Activated naive CD8-positive, alpha-beta T cell treated with anti-CD3 and anti-CD28 coated beads, Interleukin-2, amount 50 U/mL, for 16 hours (primary cell): ENCODE data around the gene LGALS1.
"Not testable (repeated sequence)": the region's sequence is repeated elsewhere in the genome, so short reads cannot be mapped to it uniquely, and the experiment has no call there.

Experiments
- DNase-seq: peaks from one replicate; pipeline ENCODE4 v3.0.0-alpha.2; 2020; ENCODE audit warnings: low read depth, low spot score

The LGALS1 gene

DNA sequence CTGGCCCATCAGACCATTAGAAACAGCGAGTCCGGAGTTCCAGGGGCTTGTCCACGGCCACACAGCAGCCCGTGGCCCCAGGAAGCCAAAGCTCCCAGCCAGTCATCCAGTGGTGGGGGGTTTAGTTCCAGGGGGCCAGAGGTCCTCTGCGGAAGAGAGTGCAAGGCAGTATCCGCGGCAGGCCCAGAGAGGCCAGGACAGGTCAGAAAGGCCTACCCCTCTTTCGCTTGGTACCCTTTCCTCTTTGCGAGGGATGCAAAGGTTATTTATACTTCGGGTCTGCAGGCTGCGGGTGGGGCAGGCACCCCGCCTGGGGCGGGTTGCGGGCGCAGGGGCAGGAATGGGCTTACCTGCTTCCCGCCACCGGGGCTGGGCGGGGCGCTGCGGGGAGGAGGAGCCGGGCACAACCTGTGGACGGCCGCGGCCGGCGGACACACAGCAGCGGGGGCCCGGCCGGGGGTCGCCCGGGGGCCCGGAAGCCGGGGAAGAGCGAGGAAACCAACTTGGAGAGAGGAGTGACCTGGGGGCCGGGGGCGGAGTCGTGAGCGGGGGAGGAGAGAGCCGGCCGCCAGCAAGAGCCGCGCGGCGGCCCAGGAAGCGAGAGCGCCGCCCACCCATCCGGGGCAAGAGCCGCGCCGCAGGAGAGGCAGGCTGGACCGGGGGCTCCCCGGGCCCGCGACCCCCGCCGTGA lies 36.2 kb upstream of the LGALS1 start, which contains the start of gene SH3BP1:
SH3BP1 (plus strand) TSS at position 600 of the 691 bp plus-strand sequence. CDS start 119 bp downstream, outside the sequence.
- DNase-seq = no peak

DNA sequence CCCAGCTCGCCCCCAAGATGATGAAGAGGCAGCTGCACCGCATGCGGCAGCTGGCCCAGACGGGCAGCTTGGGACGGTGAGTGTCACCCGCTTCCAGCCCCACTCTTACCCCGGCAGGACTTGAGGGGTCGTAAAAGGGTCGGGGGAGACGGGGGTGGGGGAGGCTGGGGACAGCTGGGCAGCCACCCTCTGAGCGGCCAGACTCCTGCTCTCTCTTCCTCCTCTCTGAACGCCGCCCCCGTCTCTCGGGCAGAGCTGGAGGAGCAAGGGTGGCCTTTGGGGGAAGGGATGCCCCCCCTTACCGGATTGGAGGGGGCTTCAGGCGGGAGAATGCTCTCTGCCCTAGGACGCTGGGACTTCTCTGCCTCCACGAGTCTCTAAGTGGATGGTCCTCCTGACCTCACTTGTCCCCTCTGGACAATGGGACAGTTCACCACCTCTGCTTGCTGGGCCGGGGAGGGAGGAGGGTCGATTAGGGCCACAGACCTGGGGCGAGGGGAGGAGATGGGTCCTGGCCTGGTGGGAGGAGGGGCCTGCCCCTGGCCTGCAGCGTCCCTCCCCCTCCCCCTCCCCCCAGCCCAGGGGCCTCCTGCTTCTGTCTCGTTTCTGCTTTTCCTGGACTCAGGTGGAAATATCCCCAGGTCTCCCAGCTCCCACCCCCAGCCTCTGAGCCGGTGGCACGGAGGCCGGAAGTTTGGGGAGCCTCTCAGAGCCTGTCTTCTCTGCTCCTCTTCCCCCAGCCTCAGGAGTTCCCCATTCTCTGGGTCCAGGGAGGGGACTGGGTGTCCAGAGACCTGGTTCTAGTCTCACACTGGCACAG lies 35.5 kb upstream of the LGALS1 start:
- DNase-seq = no peak

DNA sequence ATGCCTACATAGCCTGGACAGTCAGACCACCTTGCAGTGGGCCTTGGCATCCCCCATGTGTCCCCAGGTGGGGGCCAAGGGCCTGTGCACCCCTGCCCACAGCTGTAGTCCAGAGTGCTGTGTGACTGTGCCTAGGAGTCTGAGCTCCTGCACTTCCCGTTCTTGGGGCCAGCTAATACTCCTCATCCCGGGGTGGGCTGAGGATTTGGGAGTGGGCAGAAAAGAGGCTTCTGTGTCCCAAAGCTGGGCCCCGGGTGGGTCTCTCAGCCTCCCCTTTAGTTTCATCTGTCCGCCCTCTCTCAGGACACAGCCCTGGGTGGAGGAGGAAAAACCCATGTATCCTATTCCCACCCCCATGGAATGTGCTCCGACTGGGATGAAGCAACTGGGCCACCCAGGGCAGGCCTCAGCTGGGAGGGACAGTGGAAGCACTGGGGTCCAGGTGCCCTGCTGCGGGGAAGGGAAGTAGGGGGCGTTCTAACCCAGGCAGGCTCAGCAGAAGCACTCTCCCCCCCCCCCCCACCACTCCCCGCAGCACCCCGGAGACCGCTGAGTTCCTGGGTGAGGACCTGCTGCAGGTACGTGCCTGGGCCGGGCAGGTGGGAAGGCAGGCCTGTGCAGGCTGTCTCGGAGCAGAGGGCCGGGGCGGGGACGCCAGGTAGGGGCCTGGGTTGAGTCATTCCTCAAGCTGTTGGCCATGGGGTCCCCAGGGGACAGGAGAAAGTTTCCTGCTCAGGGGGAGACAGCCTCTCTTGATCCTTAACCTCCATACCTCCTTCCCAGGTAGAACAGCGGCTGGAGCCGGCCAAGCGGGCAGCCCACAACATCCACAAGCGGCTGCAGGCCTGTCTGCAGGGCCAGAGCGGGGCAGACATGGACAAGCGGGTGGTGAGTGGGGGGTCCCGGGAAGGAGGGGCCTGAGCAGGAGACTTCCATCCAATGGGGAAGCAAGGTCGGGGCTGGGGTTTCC lies 34.6 kb upstream of the LGALS1 start:
- DNase-seq = no peak

DNA sequence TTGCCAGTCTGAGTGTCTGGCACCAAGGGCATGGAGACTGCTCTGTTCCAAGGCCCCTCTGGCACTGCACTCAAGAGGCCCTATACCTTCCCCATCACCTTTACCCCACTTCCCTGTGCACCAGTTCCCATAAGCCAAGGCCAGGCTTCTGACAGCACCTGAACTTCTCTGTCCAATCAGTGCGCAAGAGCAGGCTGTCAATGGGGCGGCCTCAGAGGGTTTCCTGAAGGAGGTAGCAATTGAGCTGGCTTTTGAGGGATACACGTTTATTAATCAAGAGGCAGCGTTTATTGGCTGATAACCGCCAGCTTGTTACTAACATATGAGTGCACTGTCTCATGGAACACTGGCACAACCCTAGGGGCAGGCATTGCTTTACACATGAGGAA lies 33.9 kb upstream of the LGALS1 start:
- DNase-seq = no peak

DNA sequence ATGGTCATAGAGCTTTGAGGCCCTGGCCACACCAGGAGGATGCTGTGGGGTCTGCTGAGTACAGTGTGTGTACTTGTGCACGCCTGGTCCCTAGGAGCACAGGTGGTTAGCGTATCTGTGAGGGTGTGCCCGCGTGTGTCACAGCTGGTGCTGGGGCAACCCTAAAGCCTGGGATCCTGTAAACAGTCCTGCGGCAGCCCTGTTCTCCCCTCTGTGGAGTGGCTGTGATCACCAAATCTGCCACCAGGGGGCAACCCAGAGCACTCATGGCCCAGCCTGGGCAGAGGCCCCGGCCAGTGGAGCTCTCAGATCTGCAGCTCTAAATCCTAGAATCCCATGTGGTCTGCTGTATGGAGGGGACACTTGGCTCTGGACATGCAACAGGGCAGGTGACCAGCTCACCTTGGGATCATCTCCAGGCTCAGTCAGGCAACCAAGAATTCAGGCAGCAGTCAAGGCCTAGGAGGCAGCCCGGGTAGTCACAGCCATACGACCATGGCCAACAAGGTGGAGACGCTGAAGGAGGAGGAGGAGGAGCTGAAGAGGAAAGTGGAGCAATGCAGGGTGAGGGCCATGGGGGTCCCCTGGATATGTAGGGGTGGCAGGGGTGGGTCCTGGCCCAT lies 32.1 kb upstream of the LGALS1 start:
- peak; percentile 80 for DNase-seq

DNA sequence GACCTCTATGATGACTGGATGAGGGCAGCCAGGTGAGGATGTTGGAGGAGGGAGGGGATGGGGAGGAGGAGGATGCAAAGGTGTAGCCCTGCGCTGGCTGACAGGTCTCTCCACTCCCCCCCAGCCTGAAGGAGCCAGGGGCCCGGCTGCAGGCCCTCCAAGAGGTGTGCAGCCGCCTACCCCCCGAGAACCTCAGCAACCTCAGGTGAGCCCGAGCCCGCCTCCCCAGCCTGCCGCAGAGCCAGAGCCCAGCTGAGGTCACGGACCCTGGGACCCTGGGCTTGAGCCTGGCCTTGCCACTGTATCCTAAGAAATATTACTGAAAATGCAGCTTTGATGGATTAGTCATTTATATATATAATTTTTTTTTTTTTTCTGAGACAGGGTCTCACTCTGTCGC lies 28.1 kb upstream of the LGALS1 start:
- DNase-seq = no peak

DNA sequence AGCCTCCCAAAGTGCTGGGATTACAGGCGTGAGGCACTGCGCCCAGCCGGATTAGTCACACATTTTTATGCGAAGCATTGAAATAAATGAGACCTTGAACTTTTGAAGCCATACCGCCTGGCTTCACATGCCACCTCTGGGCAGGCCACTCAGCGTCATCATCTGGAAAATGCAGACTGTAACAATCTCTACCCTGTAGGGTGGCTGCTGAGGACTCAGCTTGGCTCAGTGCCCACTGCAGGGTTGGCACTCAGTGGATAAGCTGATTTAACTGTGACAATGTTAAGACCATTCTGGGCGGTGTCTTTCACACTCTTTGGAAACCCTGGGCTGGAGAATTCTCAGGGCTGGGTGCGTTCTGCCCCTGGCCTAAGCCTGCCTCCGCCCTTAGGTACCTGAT lies 27.5 kb upstream of the LGALS1 start:
- no peak for DNase-seq

DNA sequence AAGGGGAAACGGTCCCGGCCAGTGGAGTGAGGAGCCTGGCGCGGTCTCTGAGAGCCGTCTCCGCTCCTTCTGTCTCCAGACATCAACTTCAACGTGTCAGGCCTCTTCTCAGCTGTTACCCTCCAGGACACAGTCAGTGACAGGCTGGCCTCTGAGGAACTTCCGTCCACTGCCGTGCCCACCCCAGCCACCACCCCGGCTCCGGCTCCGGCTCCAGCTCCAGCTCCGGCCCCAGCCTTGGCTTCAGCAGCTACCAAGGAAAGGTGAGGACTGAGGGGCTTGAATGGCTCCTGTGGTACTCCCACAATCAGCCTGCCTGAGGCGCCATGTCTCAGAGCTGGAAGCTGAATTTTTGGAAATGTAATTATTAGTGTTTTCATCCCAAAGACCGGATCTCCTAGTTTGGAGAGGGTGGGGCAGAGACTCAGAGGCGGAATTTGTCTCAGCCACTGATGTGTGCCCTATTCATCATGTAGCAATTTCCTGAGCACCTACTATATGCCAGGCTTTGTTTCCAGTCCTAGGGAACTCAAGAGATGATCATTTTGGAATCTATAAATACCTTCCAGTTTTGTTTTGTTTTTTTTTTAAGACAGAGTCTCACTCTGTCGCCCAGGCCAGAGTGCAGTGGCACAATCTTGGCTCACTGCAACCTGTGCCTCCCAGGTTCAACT lies 24.8 kb upstream of the LGALS1 start:
- DNase-seq = no peak

DNA sequence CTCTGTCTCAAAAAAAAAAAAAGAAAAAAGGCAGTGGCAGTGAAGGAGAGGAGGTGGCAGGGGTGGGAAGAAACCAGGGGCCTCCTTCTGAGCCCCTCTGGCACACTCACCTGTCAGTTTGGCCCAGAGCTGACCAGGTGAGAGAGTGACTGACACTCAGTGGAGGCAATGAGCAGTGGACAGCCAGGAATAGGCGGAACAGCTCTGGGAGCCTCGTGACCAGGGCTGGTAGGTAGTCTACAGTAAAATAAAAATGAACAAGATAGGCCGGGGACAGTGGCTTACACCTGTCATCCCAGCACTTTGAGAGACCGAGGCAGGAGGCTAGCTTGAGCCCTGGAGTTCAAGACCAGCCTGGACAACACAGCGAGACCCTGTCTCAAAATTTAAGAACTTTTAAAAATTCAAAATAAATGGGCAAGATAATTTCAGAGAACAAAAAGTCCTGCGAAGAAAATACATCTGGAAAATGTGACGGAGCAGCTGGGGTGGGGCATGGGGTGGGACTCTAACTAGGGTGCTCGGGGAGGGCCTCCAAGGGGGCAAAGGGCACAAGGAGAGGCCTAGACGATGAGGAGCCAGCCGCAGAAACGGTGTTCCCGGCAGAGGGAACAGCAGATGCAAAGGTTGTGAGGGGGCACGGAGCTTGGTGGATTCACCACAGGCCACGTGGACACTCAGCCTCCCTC lies 20.7 kb upstream of the LGALS1 start:
- no peak for DNase-seq

DNA sequence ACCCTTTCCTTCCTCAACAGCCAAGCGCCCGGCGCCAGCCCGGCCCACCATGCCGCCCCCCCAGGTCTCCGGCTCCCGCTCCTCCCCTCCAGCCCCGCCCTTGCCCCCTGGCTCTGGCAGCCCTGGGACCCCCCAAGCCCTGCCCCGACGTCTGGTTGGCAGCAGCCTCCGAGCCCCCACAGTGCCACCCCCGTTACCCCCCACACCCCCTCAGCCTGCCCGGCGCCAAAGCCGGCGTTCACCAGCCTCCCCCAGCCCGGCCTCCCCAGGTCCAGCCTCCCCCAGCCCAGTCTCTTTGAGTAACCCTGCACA lies 20.2 kb upstream of the LGALS1 start:
- no peak for DNase-seq

DNA sequence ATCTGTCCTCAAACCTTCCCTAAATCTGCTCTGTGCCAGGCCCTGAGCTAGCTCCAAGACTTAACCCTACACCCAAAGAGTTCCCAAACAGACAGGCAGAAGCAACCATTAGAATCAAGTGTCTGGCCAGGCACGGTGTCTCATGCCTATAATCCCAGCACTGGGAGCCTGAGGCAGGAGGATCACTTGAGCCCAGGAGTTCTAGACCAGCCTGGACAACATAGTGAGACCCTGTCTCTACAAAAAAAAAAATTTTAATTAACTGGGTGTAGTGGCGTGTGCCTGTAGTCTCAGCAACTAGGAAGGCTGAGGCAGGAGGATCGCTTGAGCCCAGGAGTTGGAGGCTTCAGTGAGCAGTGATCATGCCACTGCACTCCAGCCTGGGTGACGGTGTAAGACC lies 18.9 kb upstream of the LGALS1 start:
- DNase-seq = not testable (repeated sequence)

DNA sequence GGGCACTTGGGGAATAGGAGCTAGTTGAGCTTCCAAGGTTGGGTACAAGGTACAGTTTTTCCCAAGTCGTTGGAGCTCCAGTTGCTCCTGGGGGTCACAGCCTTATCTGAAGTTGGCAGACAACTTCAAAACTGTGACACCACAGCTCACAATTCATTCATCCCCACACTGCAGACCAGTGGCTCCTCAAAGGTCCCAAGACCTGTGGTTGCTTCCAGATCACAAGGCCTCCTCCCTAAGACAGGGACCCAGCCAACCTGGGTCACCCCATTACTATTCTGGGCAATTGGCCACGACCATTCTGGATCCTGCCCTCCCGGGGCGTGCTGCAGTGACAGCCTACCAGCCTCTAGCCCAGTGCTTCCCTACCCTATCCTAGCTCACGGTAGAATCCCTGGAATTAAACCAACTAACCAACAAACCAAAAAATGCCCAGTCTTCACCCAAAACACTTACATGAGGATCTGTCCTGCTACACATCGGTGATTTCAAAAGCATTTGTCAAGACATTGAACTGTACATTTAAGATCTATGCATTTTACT lies 17.8 kb upstream of the LGALS1 start:
- DNase-seq = no peak

DNA sequence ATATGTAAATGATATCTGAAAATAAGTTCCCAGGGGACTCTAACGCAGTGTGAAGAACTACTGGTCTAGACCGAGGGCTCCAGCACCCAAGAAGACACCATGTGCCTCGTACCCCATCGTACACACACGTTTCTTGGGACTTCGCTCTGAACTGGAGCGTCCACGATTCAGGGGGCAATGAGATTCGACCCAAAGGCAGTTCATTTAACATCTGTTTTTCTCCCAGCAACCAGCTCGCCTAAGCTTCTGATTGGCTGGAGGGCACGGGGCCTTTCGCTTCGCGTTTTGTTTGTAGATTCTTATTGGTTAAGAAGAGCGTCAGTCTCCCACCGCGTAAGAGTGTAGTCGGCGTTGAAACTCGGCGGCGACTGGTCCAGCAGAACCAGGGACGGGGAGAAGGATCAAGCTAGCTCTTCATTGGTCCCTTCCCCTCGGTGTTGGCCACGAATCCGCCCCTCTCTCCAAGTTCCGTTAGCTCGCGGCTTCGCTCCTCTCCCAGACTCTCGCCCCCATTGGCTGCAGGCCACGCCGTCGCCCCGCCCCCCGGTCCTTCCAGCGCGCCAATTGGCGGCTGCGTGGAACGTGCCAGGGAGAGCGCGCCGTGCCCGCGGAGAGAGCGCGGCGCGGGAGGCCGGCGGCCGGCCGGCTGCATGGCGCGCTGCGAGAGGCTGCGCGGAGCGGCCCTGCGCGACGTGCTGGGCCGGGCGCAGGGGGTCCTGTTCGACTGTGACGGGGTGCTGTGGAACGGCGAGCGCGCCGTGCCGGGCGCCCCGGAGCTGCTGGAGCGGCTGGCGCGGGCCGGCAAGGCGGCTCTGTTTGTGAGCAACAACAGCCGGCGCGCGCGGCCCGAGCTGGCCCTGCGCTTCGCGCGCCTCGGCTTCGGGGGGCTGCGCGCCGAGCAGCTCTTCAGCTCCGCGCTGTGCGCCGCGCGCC lies 17.0 kb upstream of the LGALS1 start, which contains the start of gene PDXP:
PDXP (plus strand) TSS at position 591 of the 933 bp plus-strand sequence; CDS start at position 651, 60 bp downstream.
- peak; percentile 98 for DNase-seq

DNA sequence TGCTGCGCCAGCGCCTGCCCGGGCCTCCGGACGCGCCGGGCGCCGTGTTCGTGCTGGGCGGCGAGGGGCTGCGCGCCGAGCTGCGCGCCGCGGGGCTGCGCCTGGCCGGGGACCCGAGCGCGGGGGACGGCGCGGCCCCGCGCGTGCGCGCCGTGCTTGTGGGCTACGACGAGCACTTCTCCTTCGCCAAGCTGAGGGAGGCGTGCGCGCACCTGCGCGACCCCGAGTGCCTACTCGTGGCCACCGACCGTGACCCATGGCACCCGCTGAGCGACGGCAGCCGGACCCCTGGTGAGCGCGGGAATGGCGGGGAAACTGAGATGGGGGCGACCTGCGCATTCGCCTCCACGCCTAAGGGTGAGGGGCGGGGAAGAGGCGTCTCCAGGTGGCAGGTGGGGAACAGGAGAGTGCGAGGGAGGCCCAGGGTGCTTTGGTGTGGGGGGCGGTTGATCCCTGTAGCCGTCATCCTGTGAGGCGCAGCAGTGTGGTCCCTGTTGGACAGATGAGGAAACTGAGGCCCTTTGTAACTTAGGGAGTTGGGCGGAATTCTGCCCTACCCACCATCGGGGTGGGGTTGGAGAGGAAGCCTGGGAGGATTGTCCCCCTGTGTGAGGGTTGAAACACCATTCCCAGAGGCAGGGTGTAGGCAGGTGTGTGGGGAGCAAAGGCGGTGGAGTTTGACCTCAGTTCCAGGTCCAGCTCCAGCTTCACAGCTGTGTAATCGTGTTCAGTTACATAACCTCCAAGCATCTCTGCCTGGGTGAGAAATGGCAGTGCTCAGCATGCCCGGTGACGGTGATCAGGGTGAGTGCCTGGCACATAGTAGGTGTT lies 16.2 kb upstream of the LGALS1 start:
- DNase-seq = no peak

DNA sequence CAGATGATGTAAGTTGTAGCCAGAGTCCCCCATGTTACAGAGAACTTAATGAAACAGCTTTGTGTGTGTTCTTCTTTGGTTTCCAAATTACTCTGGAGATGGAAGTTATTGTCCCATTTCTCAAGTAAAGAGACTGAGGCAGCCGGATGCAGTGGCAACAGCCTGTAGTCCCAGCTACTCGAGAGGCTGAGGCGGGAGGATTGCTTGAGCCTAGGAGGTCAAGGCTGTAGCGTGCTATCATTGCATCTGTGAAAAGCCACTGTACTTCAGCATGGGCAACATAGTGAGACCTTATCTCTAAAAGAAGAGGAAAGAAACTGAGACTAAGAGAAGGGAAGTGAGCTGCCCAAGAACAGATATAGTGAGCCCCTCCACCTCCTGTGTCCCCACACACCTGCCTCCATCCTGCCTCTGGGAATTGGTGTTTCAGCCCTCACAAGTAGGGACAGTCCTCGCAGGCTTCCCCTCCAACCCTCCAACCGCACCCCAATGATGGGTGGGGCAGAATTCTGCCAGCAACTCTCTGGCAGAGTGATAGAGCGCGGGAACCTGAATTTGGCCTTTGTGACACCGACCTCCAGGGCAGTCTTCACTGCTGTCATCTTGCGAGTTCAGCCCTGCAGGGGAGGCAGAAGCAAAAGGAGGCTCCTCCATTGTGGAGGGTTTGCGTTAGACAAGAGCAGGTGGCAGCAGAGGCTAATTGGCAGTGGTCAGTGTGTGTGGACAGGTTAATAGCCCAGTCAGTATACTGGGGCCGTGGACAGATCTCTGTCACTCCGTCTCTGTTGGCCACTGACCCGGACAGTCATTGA lies 15.3 kb upstream of the LGALS1 start:
- DNase-seq = no peak

DNA sequence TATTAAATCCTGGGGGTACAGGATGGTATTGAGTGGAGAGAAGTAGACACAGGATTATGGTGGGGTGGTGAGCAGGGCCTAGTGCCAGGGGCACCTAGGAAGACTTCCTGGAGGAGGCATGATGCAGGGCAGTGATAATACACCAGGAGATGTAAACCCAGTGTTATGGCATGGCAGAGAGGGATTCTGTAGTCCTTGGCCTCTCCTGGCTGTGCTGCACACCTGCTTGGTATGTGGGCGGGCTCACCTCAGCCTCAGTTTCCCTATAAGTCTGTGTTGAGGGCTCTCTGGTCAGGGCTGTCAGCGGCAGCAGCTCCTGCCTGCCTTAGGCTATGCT lies 14.8 kb upstream of the LGALS1 start:
- DNase-seq = no peak
